ENCODE measurements around the gene ODF2.

DNA sequence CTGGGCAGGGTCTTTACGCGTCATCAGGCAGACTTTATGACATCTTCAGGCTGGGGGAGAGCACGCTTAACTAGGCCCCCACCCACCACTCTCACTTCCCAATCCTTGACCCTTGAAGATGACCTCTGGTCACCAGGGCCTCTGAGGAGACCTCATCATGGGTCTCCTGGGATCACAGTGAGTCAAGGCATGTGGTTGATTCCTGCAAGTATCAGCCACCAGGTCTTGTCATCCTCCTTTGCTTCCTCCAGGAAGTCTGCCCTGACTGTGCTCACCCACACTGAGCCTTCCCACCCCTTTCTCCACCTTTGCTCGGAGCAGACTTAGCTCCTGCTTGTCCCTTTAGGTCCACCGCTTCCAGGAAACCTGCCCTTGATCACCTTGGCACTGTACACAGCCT is 17.3 kb downstream of the ODF2 start:
- no peak for TF ChIP-seq CREB1 (IDR thresholded peaks at IDR 0.05; ENCODE audit: low read depth)
- TF ChIP-seq, protein P1, sequence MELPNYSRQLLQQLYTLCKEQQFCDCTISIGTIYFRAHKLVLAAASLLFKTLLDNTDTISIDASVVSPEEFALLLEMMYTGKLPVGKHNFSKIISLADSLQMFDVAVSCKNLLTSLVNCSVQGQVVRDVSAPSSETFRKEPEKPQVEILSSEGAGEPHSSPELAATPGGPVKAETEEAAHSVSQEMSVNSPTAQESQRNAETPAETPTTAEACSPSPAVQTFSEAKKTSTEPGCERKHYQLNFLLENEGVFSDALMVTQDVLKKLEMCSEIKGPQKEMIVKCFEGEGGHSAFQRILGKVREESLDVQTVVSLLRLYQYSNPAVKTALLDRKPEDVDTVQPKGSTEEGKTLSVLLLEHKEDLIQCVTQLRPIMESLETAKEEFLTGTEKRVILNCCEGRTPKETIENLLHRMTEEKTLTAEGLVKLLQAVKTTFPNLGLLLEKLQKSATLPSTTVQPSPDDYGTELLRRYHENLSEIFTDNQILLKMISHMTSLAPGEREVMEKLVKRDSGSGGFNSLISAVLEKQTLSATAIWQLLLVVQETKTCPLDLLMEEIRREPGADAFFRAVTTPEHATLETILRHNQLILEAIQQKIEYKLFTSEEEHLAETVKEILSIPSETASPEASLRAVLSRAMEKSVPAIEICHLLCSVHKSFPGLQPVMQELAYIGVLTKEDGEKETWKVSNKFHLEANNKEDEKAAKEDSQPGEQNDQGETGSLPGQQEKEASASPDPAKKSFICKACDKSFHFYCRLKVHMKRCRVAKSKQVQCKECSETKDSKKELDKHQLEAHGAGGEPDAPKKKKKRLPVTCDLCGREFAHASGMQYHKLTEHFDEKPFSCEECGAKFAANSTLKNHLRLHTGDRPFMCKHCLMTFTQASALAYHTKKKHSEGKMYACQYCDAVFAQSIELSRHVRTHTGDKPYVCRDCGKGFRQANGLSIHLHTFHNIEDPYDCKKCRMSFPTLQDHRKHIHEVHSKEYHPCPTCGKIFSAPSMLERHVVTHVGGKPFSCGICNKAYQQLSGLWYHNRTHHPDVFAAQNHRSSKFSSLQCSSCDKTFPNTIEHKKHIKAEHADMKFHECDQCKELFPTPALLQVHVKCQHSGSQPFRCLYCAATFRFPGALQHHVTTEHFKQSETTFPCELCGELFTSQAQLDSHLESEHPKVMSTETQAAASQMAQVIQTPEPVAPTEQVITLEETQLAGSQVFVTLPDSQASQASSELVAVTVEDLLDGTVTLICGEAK (IDR thresholded peaks at IDR 0.05; ENCODE audit: borderline replicate concordance) = no peak
